Mammary epithelial cell (primary cell): Measurements from ENCODE around the gene GLO1.

Source experiments
- EZH2 ChIP-seq: IDR thresholded peaks from 2 replicates; pipeline ENCODE4 v1.6.1; 2012; ENCODE audit warnings: low read length, inconsistent platforms, borderline replicate concordance
- TF ChIP-seq, protein P1 (sequence below), 2 donors: IDR thresholded peaks in 1 of 2; conservative IDR thresholded peaks in 1 of 2; 2 replicates each; pipeline ENCODE4 v1.5.1; 2011 to 2012; ENCODE audit warnings: inconsistent platforms in 2 of 2, low read length in 2 of 2, mild to moderate bottlenecking in 2 of 2, control low read depth in 1 of 2, low read depth in 1 of 2; ENCODE audit not compliant: insufficient read depth in 1 of 2; ENCODE audit errors: extremely low read depth in 1 of 2

DNA sequence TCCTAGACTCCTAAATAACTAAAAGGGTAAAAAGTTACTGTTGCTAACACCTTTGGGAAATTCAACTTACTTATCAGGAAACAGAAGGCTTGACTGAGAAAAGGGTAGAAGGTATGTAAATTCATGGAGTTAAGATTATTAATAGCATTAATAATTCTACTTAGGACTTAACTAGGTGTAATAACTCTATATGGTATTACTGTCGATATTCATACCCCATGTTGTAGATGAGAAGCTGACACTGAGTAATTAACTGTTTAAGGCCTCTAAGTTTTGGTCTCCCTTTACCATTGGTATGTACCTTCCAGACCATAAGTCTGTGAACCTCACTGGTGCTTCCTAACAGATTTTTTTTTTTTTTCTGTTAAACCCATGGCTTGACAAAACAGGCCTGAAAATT lies 15.4 kb downstream of the GLO1 start:
- TF ChIP-seq, protein P1, sequence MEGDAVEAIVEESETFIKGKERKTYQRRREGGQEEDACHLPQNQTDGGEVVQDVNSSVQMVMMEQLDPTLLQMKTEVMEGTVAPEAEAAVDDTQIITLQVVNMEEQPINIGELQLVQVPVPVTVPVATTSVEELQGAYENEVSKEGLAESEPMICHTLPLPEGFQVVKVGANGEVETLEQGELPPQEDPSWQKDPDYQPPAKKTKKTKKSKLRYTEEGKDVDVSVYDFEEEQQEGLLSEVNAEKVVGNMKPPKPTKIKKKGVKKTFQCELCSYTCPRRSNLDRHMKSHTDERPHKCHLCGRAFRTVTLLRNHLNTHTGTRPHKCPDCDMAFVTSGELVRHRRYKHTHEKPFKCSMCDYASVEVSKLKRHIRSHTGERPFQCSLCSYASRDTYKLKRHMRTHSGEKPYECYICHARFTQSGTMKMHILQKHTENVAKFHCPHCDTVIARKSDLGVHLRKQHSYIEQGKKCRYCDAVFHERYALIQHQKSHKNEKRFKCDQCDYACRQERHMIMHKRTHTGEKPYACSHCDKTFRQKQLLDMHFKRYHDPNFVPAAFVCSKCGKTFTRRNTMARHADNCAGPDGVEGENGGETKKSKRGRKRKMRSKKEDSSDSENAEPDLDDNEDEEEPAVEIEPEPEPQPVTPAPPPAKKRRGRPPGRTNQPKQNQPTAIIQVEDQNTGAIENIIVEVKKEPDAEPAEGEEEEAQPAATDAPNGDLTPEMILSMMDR (conservative IDR thresholded peaks at IDR 0.05 in 1 of 2, IDR thresholded peaks at IDR 0.05 in 1 of 2; ENCODE audit: extremely low read depth in 1 of 2, insufficient read depth in 1 of 2, low read depth in 1 of 2, low read length in 2 of 2): no peak
- no peak for TF ChIP-seq EZH2
